Sciatic nerve (tissue), 2 donors: ENCODE measurements around the gene ELF2. TPM values are rescaled to one million over a fixed set of nuclear protein-coding genes. Genes with fewer than 3 reads are reported as not detected.
A peak's percentile ranks its signal among the peaks of the same experiment; 100 is the strongest.
"Not testable (repeated sequence)": the region's sequence is repeated elsewhere in the genome, so short reads cannot be mapped to it uniquely, and the experiment has no call there.

Source experiments
- ATAC-seq: fragments of 200-7000 bp; cut with Tn5 transposase; one replicate; pipeline ENCODE4 v1.9.1; 2020; ENCODE audit warnings: mild to moderate bottlenecking, moderate library complexity
- DNase-seq: peaks from one replicate; pipeline ENCODE4 v3.0.0-alpha.2; 2020; ENCODE audit warnings: low spot score
- intact Hi-C: fragments of 100-400 bp; cut with DNase I; formaldehyde crosslinking; loops from one replicate; pipeline ENCODE4 v1.14.2; 2022
- total RNA-seq: library from RNA; stranded (reverse); fragmentation: NEBNext Ultra II Directional; extraction: Animal tissue kit (Norgen Biotek cat#: 25700); gene quantifications from one replicate; pipeline ENCODE4 v1.2.1, GENCODE V29; 2021
- donor health status: DM: no; HTN: no; CAD: no.
- donor health status: DM: no; HTN: no; CAD: no.

The ELF2 gene
- total RNA-seq, 1 donor from 2014 or later, result 81.0 TPM

GRCh38 chr4:139036885-139037284 lies 140.1 kb downstream of the ELF2 start:
- intact Hi-C loops, result no loop called here
- no peak for DNase-seq
- no peak for ATAC-seq

- no peak for ATAC-seq
- intact Hi-C loops, result no loop called here
- DNase-seq, result no peak
Observed at GRCh38 chr4:139035650-139036049, 141.4 kb downstream of the ELF2 start.

- DNase-seq (peak; percentile 83), ATAC-seq (peak; percentile 83)
- intact Hi-C loops, result no loop called here
Observed at GRCh38 chr4:139030614-139031235, 146.3 kb downstream of the ELF2 start.

GRCh38 chr4:139029866-139030363 lies 147.1 kb downstream of the ELF2 start:
- intact Hi-C loops, result loop anchor here (10.0 kb wide), 1 partner anchor 265 kb away; no protein-coding TSS in a partner anchor
- not testable (repeated sequence) for DNase-seq, ATAC-seq

GRCh38 chr4:139028191-139028661 lies 148.8 kb downstream of the ELF2 start:
- intact Hi-C loops, result loop anchor here (10.0 kb wide), 1 partner anchor 267 kb away; no protein-coding TSS in a partner anchor

GRCh38 chr4:139027776-139028175 lies 149.2 kb downstream of the ELF2 start:
- no peak for ATAC-seq

More at GRCh38 chr4:139028191-139028661, 148.8 kb downstream of the ELF2 start:
- DNase-seq (no peak), ATAC-seq (no peak)

GRCh38 chr4:139025841-139026240 lies 151.2 kb downstream of the ELF2 start:
- intact Hi-C loops, result loop anchor here (10.0 kb wide), 1 partner anchor 269 kb away; no protein-coding TSS in a partner anchor
- ATAC-seq (no peak), DNase-seq (no peak)

More at GRCh38 chr4:139027776-139028175, 149.2 kb downstream of the ELF2 start:
- intact Hi-C loops, result loop anchor here (10.0 kb wide), 1 partner anchor 267 kb away; no protein-coding TSS in a partner anchor
- DNase-seq, result no peak

- intact Hi-C loops, result loop anchor here (10.0 kb wide), 1 partner anchor 270 kb away; no protein-coding TSS in a partner anchor
- ATAC-seq (no peak), DNase-seq (no peak)
Observed at GRCh38 chr4:139024686-139025085, 152.3 kb downstream of the ELF2 start.

- ATAC-seq (no peak), DNase-seq (no peak)
- intact Hi-C loops, result loop anchor here (10.0 kb wide), 1 partner anchor 272 kb away; no protein-coding TSS in a partner anchor
Observed at GRCh38 chr4:139022835-139023234, 154.2 kb downstream of the ELF2 start.

- DNase-seq, ATAC-seq: not testable (repeated sequence)
- intact Hi-C loops, result loop anchor here (10.0 kb wide), 1 partner anchor 274 kb away; no protein-coding TSS in a partner anchor
Observed at GRCh38 chr4:139021071-139021470, 155.9 kb downstream of the ELF2 start.

GRCh38 chr4:139020384-139020783 lies 156.6 kb downstream of the ELF2 start:
- intact Hi-C loops, result loop anchor here (10.0 kb wide), 1 partner anchor 274 kb away; no protein-coding TSS in a partner anchor
- DNase-seq (no peak), ATAC-seq (no peak)

GRCh38 chr4:139018971-139019758 lies 157.9 kb downstream of the ELF2 start:
- ATAC-seq (no peak), DNase-seq (no peak)
- intact Hi-C loops, result no loop called here

GRCh38 chr4:139018501-139018900 lies 158.5 kb downstream of the ELF2 start:
- no peak for ATAC-seq
- intact Hi-C loops, result no loop called here
- DNase-seq, result no peak

- intact Hi-C loops, result no loop called here
- no peak for ATAC-seq
- DNase-seq, result no peak
Observed at GRCh38 chr4:139017861-139018260, 159.2 kb downstream of the ELF2 start.

GRCh38 chr4:139015948-139016471 lies 161.0 kb downstream of the ELF2 start:
- DNase-seq, result no peak
- intact Hi-C loops, result no loop called here
- ATAC-seq, result no peak

GRCh38 chr4:139015269-139015947 lies 161.6 kb downstream of the ELF2 start, which contains the start of gene NOCT:
TSS of gene NOCT (plus strand) at chr4:139015781. CDS start at chr4:139015982, 201 bp downstream.
- intact Hi-C loops, result no loop called here
- DNase-seq (peak; percentile 89), ATAC-seq (peak; percentile 95)

GRCh38 chr4:139014371-139015268 lies 162.4 kb downstream of the ELF2 start:
- intact Hi-C loops, result no loop called here
- no peak for DNase-seq
- ATAC-seq, result peak; percentile 75
